ENCODE results near the gene HDGFL2. TPM values are rescaled to one million over a fixed set of nuclear protein-coding genes. Genes with fewer than 3 reads are reported as not detected.
A peak's percentile ranks its signal among the peaks of the same experiment; 100 is the strongest.

The HDGFL2 gene
- polyA plus RNA-seq, 3 donors: 7.0 to 13.2 (median 10.5) TPM

GRCh38 chr19:4538601-4538954 lies 66.5 kb downstream of the HDGFL2 start:
- Histone ChIP-seq H3K9ac (ENCODE audit: insufficient read depth, low read length, poor library complexity, severe bottlenecking) (no peak overlapping the region), H3K79me2 (ENCODE audit: insufficient read depth, low read length) (peaks cover 25% of the 10 kb centered on the region), H2AFZ (ENCODE audit: insufficient read depth, low read depth, low read length, poor library complexity, severe bottlenecking) (no peak overlapping the region), H3K27me3 (ENCODE audit: control insufficient read depth in 2 of 2, insufficient read depth in 2 of 2, low read length in 2 of 2) (peaks cover 0 to 2% of the 10 kb centered on the region in 2 donors), H3K4me1 (ENCODE audit: control insufficient read depth in 1 of 2, insufficient read depth in 2 of 2, low read length in 2 of 2) (peaks cover 83 to 88% of the 10 kb centered on the region in 2 donors), H3K36me3 (replicated peaks in 1 of 2; ENCODE audit: control insufficient read depth in 1 of 2, insufficient read depth in 2 of 2, low read length in 2 of 2) (no peaks in the 10 kb centered on the region), H4K20me1 (ENCODE audit: insufficient read depth, low read length) (no peaks in the 10 kb centered on the region), H3K27ac (ENCODE audit: low read depth in 1 of 2, low read length in 2 of 2) (no peak overlapping the region), H3K9me3 (replicated peaks in 1 of 2; ENCODE audit: control insufficient read depth in 1 of 2, insufficient read depth in 1 of 2, low read length in 2 of 2) (no peaks in the 10 kb centered on the region), H3K4me2 (replicated peaks; ENCODE audit: extremely low read depth, low read length, poor library complexity, severe bottlenecking) (peak overlapping the region; percentile 17), H3K4me3 (replicated peaks in 1 of 3; ENCODE audit: low read depth in 2 of 3, low read length in 3 of 3) (no peak overlapping the region)
- intact Hi-C loops (cut with micrococcal nuclease): no loop called here
- Mint-ChIP-seq H3K9me3 (peaks cover 2 to 12% (median 6%) of the 10 kb centered on the region in 7 donors), H3K4me3 (no peak overlapping the region), H3K4me1 (peaks cover 72% of the 10 kb centered on the region), H3K27me3 (ENCODE audit: low read depth in 3 of 3) (peaks cover 2 to 11% (median 3%) of the 10 kb centered on the region in 3 donors), H3K27ac (peak overlapping the region in 6 of 7 donors; percentile 21 to 99 (median 66)), H3K36me3 (peaks cover 0 to 4% of the 10 kb centered on the region in 2 donors)
- no peak for DNase-seq
- no peak for TF ChIP-seq CTCF (IDR thresholded peaks at IDR 0.05)
- 95% methylated on average over 11 of the region's 13 CpGs for WGBS (ENCODE audit: insufficient coverage)

DNA sequence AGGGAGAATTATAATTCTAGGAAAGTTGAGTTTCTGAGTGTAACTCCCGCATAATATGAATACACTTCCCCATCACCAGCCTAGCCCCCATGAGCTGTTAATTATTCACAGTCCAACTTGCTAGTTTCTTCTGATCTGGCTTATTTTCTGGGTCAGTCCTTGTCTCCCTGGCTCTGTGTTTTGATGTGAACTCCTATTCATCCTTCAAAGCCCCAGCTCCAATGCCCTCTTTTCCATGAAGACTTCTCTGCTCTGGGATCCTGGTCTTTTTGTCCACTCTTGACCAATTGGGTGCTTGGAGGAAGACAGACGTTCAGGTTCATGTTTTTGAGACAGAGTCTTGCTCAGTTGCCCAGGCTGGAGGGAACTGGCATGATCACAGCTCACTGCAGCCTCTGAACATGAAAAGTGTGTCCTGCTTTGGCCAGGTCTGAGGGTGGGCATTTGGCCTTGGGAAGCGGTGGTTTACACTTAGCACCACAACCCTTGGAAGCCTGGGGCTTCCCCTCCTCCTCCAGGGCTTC lies 67.1 kb downstream of the HDGFL2 start:
- 100% methylated on average over 1 of the region's 3 CpGs for WGBS (ENCODE audit: insufficient coverage)
- Histone ChIP-seq H3K4me3 (replicated peaks in 1 of 3; ENCODE audit: low read depth in 2 of 3, low read length in 3 of 3) (peak overlapping the region in 1 of 3 experiments; percentile 55), H4K20me1 (ENCODE audit: insufficient read depth, low read length) (no peaks in the 10 kb centered on the region), H3K36me3 (replicated peaks in 1 of 2; ENCODE audit: control insufficient read depth in 1 of 2, insufficient read depth in 2 of 2, low read length in 2 of 2) (no peaks in the 10 kb centered on the region), H3K79me2 (ENCODE audit: insufficient read depth, low read length) (peaks cover 26% of the 10 kb centered on the region), H3K9me3 (replicated peaks in 1 of 2; ENCODE audit: control insufficient read depth in 1 of 2, insufficient read depth in 1 of 2, low read length in 2 of 2) (no peaks in the 10 kb centered on the region), H3K27ac (ENCODE audit: low read depth in 1 of 2, low read length in 2 of 2) (peak overlapping the region; percentile 92 to 98), H3K9ac (ENCODE audit: insufficient read depth, low read length, poor library complexity, severe bottlenecking) (peak overlapping the region; percentile 99), H3K4me1 (ENCODE audit: control insufficient read depth in 1 of 2, insufficient read depth in 2 of 2, low read length in 2 of 2) (peaks cover 83 to 94% of the 10 kb centered on the region in 2 donors), H3K4me2 (replicated peaks; ENCODE audit: extremely low read depth, low read length, poor library complexity, severe bottlenecking) (peak overlapping the region; percentile 67), H2AFZ (ENCODE audit: insufficient read depth, low read depth, low read length, poor library complexity, severe bottlenecking) (no peak overlapping the region), H3K27me3 (ENCODE audit: control insufficient read depth in 2 of 2, insufficient read depth in 2 of 2, low read length in 2 of 2) (peaks cover 0 to 2% of the 10 kb centered on the region in 2 donors)
- TF ChIP-seq CTCF (IDR thresholded peaks at IDR 0.05): no peak
- Mint-ChIP-seq H3K9me3 (peaks cover 2 to 12% (median 6%) of the 10 kb centered on the region in 7 donors), H3K4me3 (peak overlapping the region in 1 of 2 donors; percentile 85), H3K27me3 (ENCODE audit: low read depth in 3 of 3) (peaks cover 2 to 11% (median 3%) of the 10 kb centered on the region in 3 donors), H3K4me1 (peaks cover 72% of the 10 kb centered on the region), H3K36me3 (peaks cover 0 to 4% of the 10 kb centered on the region in 2 donors), H3K27ac (peak overlapping the region; percentile 97 to 99 (median 98))
- intact Hi-C loops (cut with micrococcal nuclease): no loop called here
- DNase-seq: no peak

Data from CD14-positive monocyte (primary cell).